Left ventricle myocardium superior (tissue), 1 donor: ENCODE measurements around the gene LAMA4. TPM values are rescaled to one million over a fixed set of nuclear protein-coding genes. Genes with fewer than 3 reads are reported as not detected.
A peak's percentile ranks its signal among the peaks of the same experiment; 100 is the strongest.
"Not testable (repeated sequence)": the region's sequence is repeated elsewhere in the genome, so short reads cannot be mapped to it uniquely, and the experiment has no call there.

Source experiments
- ATAC-seq: fragments of 200-7000 bp; cut with Tn5 transposase; one replicate; pipeline ENCODE4 v1.9.1; 2020; ENCODE audit warnings: mild to moderate bottlenecking, moderate library complexity
- DNase-seq: peaks from one replicate; pipeline ENCODE4 v3.0.0-alpha.2; 2020
- intact Hi-C: fragments of 100-400 bp; cut with micrococcal nuclease; formaldehyde crosslinking; loops from one replicate; pipeline ENCODE4 v1.11.0; 2022
- total RNA-seq: library from RNA; stranded (reverse); fragmentation: NEBNext Ultra II Directional; extraction: Animal tissue kit (Norgen Biotek cat#: 25700); gene quantifications from one replicate; pipeline ENCODE4 v1.2.1, GENCODE V29; 2021
- donor health status: DM: no; HTN: yes; CAD: no; lungs with severe emphysema.

The LAMA4 gene
- total RNA-seq, 1 donor from 2014 or later: 50.6 TPM

DNA sequence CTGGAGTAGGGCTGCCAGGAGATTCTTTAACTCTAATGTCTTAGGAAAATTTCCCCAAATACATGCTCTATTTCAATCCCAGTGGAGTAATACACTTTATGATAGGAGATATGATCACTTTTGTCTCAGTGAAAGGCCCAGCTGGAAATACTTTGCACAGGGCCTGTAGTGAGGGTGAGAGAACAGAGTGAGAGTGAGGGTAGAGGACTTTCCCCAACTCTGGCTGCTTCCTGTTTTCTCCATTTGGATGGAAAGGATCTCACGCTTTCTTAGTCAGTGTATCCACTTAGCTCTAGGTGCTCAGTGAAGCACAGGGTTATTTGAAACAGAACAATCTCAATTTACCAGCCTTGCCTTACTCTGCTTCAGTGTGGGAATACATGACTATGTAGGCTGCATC lies 130.4 kb downstream of the LAMA4 start:
- ATAC-seq (no peak), DNase-seq (no peak)
- intact Hi-C loops: no loop called here

- ATAC-seq: no peak
- intact Hi-C loops: no loop called here
- no peak for DNase-seq
Observed at GRCh38 chr6:112122756-112123155, 131.6 kb downstream of the LAMA4 start.

DNA sequence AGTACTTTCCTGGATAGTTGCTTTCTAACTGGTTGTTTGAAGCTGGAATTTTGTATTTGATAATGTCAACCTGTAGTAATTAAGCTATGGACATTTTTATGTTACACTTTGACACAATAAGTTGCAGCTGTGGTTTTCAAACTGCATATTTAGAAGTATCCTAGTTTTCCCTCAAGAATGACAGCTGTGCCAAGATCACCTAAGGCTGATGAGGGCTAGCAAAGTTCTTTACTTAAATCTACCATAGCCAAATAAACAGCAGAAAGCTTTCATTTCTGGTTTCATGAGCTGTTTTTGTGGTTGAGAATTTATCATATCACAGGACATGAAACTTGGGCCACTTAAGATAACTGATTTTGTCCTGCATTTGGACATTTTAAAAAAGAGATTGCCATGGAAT lies 136.3 kb downstream of the LAMA4 start:
- DNase-seq: no peak
- ATAC-seq: no peak
- intact Hi-C loops: no loop called here

GRCh38 chr6:112117554-112117953 lies 136.8 kb downstream of the LAMA4 start:
- DNase-seq (no peak), ATAC-seq (no peak)
- intact Hi-C loops: no loop called here

GRCh38 chr6:112116221-112116620 lies 138.1 kb downstream of the LAMA4 start:
- ATAC-seq: no peak
- intact Hi-C loops: no loop called here

DNA sequence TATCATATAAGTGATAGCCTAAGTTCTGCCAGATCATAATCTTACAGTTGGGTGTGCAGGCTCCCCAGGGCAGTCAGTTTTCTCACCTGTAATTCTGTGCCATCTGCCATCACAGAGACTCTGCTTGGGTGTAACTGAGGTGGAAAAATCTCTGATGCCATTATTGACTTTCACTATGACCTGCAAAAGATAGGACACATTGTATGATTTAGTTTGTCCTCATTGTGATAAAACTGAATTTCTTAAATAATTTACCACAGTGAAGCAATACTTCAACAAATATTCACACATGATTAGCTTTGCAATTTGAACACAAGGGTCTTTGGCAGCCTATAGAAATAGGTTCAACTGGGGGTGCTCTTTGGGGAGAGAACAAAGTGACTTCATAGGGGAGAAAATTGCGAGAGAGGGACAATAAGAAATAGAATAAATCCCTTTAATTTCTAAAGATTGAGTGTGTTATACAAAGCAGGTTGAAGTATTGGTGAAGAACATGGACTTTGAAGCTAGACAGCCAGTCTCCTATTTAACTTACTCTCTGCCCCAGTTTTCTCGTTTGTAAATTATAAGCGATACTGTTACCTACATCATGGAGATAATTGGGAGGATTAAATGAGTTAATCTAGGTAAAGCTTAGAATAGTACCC lies 139.7 kb downstream of the LAMA4 start:
- no peak for ATAC-seq
- intact Hi-C loops: no loop called here

More at GRCh38 chr6:112116221-112116620, 138.1 kb downstream of the LAMA4 start:
- no peak for DNase-seq

DNA sequence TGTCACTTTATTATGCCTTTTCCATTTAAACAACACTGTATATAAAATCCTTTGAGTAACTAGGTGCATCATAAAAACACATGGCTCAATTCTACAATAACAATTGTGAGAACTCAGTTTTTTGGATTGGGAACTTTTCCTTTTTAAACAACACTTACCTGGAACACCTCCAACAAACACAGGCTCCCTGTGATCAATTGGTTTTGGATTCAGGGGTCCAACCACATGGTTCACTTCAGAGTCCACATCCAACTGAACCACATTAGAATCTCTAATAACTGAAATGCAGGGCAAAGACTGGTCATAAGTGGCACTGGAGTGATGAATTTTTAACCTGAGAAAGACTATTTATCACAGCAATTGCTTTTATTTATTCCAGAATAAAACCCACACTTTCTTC lies 140.4 kb downstream of the LAMA4 start:
- ATAC-seq: no peak
- no peak for DNase-seq
- intact Hi-C loops: no loop called here

More for the DNA sequence above, 139.7 kb downstream of the LAMA4 start:
- DNase-seq: no peak

GRCh38 chr6:112113431-112113830 lies 140.9 kb downstream of the LAMA4 start:
- intact Hi-C loops: no loop called here

GRCh38 chr6:112109262-112109661 lies 145.1 kb downstream of the LAMA4 start:
- intact Hi-C loops: no loop called here
- peak; percentile 25 for DNase-seq
- peak; percentile 11 for ATAC-seq

More at GRCh38 chr6:112113431-112113830, 140.9 kb downstream of the LAMA4 start:
- no peak for DNase-seq
- peak; percentile 63 for ATAC-seq

GRCh38 chr6:112106562-112106961 lies 147.8 kb downstream of the LAMA4 start:
- intact Hi-C loops: no loop called here
- ATAC-seq (no peak), DNase-seq (no peak)

DNA sequence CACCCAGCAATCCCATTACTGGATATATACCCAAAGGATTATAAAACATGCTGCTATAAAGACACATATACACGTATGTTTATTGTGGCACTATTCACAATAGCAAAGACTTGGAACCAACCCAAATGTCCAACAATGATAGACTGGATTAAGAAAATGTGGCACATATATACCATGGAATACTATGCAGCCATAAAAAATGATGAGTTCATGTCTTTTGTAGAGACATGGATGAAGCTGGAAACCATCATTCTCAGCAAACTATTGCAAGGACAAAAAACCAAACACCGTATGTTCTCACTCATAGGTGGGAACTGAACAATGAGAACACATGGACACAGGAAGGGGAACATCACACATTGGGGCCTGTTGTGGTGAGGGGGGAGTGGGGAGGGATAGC lies 148.3 kb downstream of the LAMA4 start:
- intact Hi-C loops: not testable (repeated sequence)

DNA sequence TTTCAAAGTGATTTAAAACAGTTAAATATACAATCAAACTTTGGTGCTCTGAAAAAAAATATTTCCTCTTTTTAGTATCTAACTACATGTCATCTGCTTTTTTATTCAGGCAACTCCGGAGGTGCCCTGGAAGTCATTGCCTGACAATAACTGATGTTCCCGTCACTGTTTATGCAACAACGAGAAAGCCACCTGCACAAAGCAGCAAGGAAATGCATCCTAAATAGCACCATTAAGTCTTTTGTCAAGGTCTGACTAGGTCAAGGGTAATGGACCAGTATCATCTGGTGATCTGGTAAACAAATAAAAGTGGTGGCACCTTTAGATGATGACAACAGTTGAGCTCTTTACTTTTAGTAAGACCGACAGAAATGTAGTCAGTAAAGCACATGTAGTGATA lies 153.8 kb downstream of the LAMA4 start:
- intact Hi-C loops: no loop called here
- ATAC-seq: peak; percentile 38

More for the DNA sequence above, 148.3 kb downstream of the LAMA4 start:
- not testable (repeated sequence) for ATAC-seq, DNase-seq

GRCh38 chr6:112096901-112097300 lies 157.5 kb downstream of the LAMA4 start:
- ATAC-seq: no peak
- no peak for DNase-seq
- intact Hi-C loops: no loop called here

More for the DNA sequence above, 153.8 kb downstream of the LAMA4 start:
- no peak for DNase-seq

DNA sequence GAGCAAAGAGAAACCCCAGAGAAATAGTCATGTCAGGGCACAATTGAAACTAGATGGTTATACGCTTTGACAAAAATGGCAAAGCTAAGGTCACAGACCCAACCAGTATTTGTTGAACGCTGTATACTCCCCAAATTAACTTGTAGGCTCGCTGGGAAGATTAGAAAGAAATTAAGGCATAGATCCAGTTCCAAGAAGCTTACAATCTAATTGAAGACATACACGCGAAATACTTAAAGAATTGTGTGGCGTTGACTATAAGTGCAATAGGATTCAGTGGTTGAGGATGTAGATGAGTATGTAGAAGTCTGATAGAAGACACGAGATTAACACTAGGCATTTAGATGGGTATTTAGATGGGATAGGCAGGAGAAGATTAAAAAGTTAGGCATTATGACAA lies 166.5 kb downstream of the LAMA4 start:
- ATAC-seq (no peak), DNase-seq (no peak)
- intact Hi-C loops: no loop called here

GRCh38 chr6:112087136-112087911 lies 167.0 kb downstream of the LAMA4 start, which contains the start of the genes FAM229B and TUBE1:
TSS of gene FAM229B (plus strand) at chr6:112087591. CDS start at chr6:112099284, 11,693 bp downstream.
TSS of gene TUBE1 (minus strand) at chr6:112087482. CDS start at chr6:112087434, 48 bp downstream.
- DNase-seq: peak; percentile 94
- peak; percentile 93 for ATAC-seq

GRCh38 chr6:112086744-112087135 lies 167.6 kb downstream of the LAMA4 start:
- ATAC-seq (peak; percentile 34), DNase-seq (no peak)
- intact Hi-C loops: no loop called here

More at GRCh38 chr6:112087136-112087911, 167.0 kb downstream of the LAMA4 start, which contains the start of the genes FAM229B and TUBE1:
- intact Hi-C loops: no loop called here

DNA sequence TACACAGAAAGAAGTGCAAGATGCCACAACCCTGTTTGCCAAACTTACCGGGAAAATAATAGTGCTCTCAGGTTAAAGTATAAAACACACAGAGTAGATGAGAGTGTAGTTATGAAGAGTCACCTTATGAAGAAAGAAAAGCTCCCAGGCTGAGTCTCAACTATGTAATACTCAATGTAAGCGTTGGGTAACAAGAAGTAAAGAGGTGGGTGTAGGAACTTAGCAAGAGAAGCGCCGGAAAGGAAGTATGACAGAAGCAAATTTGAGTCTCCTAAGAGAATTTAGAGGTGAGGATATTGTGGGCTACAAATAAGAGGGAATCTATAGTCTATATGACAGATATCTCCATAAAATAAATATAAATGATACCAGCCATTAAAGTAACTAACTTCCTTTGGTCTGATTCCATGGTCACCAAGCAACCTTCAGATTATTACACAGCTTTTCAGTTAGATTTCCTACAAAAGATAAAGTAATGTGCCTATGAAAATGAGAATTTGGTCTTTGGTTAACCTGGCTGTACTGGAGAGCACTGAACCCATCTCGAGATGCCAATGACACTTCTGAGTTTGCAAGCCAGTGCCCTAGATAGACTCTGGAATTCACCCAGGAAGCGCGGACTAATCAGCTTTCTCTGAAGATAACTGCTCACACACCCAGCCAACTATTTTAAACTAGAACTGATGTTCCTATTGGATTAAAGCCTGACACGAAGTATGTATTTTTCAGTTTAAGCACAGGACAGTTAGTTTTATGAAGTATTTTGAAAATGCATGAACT lies 168.9 kb downstream of the LAMA4 start:
- ATAC-seq: peak; percentile 65
- peak; percentile 27 for DNase-seq
- intact Hi-C loops: no loop called here

- intact Hi-C loops: no loop called here
- ATAC-seq (no peak), DNase-seq (no peak)
Observed at GRCh38 chr6:112081569-112081968, 172.8 kb downstream of the LAMA4 start.

DNA sequence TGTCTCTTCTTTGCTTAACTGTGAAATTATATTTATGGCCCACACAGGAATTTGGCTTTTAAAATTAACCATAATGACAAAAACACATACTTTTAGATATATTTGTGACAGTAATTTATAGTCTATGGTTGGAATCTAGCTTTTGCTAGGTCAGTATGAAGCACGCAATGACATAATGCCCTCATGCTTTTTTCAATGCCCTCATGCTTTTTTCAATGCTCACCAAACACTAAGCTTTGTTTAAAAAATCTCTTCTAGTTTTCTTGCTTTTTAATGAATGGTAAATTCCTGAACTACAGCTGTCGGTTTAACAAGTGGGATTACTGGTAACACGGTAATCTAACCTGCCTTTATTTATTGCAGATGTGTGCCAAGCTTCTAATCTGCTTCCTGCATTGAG lies 187.8 kb downstream of the LAMA4 start:
- intact Hi-C loops: no loop called here
- DNase-seq (no peak), ATAC-seq (no peak)
